GM12878 (cell line): ENCODE results near the gene IQCK. TPM values are rescaled to one million over a fixed set of nuclear protein-coding genes. Genes with fewer than 3 reads are reported as not detected.

ENCODE experiments used
- ATAC-seq: fragments of 200-7000 bp; cut with Tn5 transposase; 3 replicates; pipeline ENCODE4 v1.9.1; 2020; ENCODE audit warnings: mild to moderate bottlenecking, moderate library complexity
- BruUV-seq: library from RNA; stranded (reverse); fragments of 400-500 nt; replicated peaks from 2 replicates; lab custom pipeline; 2021; lab: Mats Ljungman, UMichigan
- CTCF ChIA-PET: fragments of 300-600 bp; sonication (Branson Sonifier 250); formaldehyde crosslinking; extraction: SDS; loops from one replicate; lab custom pipeline; 2021; ENCODE audit warnings: inconsistent platforms; lab: Yijun Ruan, JAX
- POLR2A ChIA-PET: fragments of 350-600 bp; formaldehyde crosslinking; extraction: SDS; loops from one replicate; lab custom pipeline; 2021; ENCODE audit warnings: inconsistent platforms; lab: Charles Lee
- RAD21 ChIA-PET: fragments of 300-600 bp; sonication (Branson Sonifier 250); formaldehyde crosslinking; loops from one replicate; lab custom pipeline; 2023; ENCODE audit warnings: antibody characterized with exemption; ENCODE audit not compliant: unreplicated experiment; lab: Charles Lee
- SMC1A ChIA-PET: fragments of 300-600 bp; sonication (Branson Sonifier 250); formaldehyde crosslinking; loops from one replicate; lab custom pipeline; 2023; ENCODE audit not compliant: unreplicated experiment, uncharacterized antibody; lab: Charles Lee
- DNase-seq: peaks from one replicate; pipeline ENCODE4 v3.0.0-alpha.2; 2011; ENCODE audit warnings: low read depth, low spot score
- FAIRE-seq: peaks from 3 replicates; lab custom pipeline; 2011; peaks lifted over from hg19 to GRCh38; lab: Jason Lieb, UNC
- H2AFZ ChIP-seq: 2 replicates; pipeline ENCODE4 v1.6.0; 2011; ENCODE audit warnings: low read depth, low read length, control low read depth; ENCODE audit not compliant: control insufficient read depth
- H3K27ac ChIP-seq: 2 replicates; pipeline ENCODE4 v1.5.1; 2011; ENCODE audit warnings: control low read depth; ENCODE audit not compliant: control insufficient read depth, insufficient read depth
- H3K27me3 ChIP-seq, 2 experiments: replicated peaks in 1 of 2; 2 replicates each; pipeline versions ENCODE4 v1.6.0 to v1.6.1; 2011; ENCODE audit warnings: low read length in 1 of 2; ENCODE audit not compliant: control insufficient read depth in 2 of 2, insufficient read depth in 2 of 2
- H3K36me3 ChIP-seq, 2 experiments: 2 replicates each; pipeline ENCODE4 v1.5.1; 2011; ENCODE audit warnings: low read length in 1 of 2; ENCODE audit not compliant: control insufficient read depth in 2 of 2, insufficient read depth in 2 of 2
- H3K4me1 ChIP-seq: 2 replicates; pipeline ENCODE4 v1.6.1; 2011; ENCODE audit warnings: mild to moderate bottlenecking, low read length, moderate library complexity, mixed read lengths; ENCODE audit not compliant: control insufficient read depth, insufficient read depth
- H3K4me2 ChIP-seq: 2 replicates; pipeline ENCODE4 v1.6.0; 2011; ENCODE audit warnings: control low read depth; ENCODE audit not compliant: control insufficient read depth, insufficient read depth
- H3K4me3 ChIP-seq: fragments of 200-600 bp; sonication (generic); 2 replicates; pipeline ENCODE4 v1.5.1; 2016
- H3K79me2 ChIP-seq: 2 replicates; pipeline ENCODE4 v1.6.0; 2011; ENCODE audit warnings: low read length; ENCODE audit not compliant: control insufficient read depth, insufficient read depth
- H3K9ac ChIP-seq: 2 replicates; pipeline ENCODE4 v1.8.0; 2011; ENCODE audit warnings: low read length, control low read depth, mixed read lengths; ENCODE audit not compliant: control insufficient read depth, insufficient read depth
- H3K9me3 ChIP-seq: replicated peaks from 3 replicates; pipeline ENCODE4 v1.5.1; 2011; ENCODE audit warnings: mild to moderate bottlenecking, low read length; ENCODE audit not compliant: control insufficient read depth, insufficient read depth
- H4K20me1 ChIP-seq: 2 replicates; pipeline ENCODE4 v1.6.0; 2011; ENCODE audit not compliant: control insufficient read depth, insufficient read depth
- ASH2L ChIP-seq: fragments of 300-600, 200-600 bp; sonication (generic); IDR thresholded peaks from 2 replicates; pipeline ENCODE4 v1.6.1; 2017; ENCODE audit warnings: low read depth, mild to moderate bottlenecking, borderline replicate concordance
- ETV6 ChIP-seq, 2 experiments: fragments of 450-650 bp in 1 of 2; IDR thresholded peaks in 1 of 2; conservative IDR thresholded peaks in 1 of 2; 2 replicates each; pipeline ENCODE4 v1.6.1; 2014; ENCODE audit warnings: antibody characterized with exemption in 1 of 2, borderline replicate concordance in 1 of 2, low read depth in 1 of 2, mild to moderate bottlenecking in 1 of 2, moderate library complexity in 1 of 2
- FOXM1 ChIP-seq: IDR thresholded peaks from 2 replicates; pipeline ENCODE4 v1.6.1; 2012; ENCODE audit warnings: low read depth, mild to moderate bottlenecking, inconsistent platforms, low read length, moderate library complexity
- IKZF1 ChIP-seq: fragments of 450-650 bp; conservative IDR thresholded peaks from 2 replicates; pipeline ENCODE4 v1.6.1; 2017; ENCODE audit warnings: antibody characterized with exemption, mild to moderate bottlenecking
- MTA2 ChIP-seq: fragments of 450-650 bp; IDR thresholded peaks from 2 replicates; pipeline ENCODE4 v1.6.1; 2016; ENCODE audit warnings: low read depth, mild to moderate bottlenecking, moderate library complexity
- POLR2AphosphoS2 ChIP-seq: IDR thresholded peaks from 2 replicates; pipeline ENCODE4 v1.6.1; 2011; ENCODE audit warnings: low read depth, mild to moderate bottlenecking, low read length, improper control_type of control experiment, moderate library complexity
- PRDM15 ChIP-seq: fragments of 450-650 bp; formaldehyde crosslinking; IDR thresholded peaks from 2 replicates; pipeline ENCODE4 v1.4.0; 2020; ENCODE audit warnings: mild to moderate bottlenecking, moderate library complexity
- RELB ChIP-seq: fragments of 450-650 bp; IDR thresholded peaks from 2 replicates; pipeline ENCODE4 v1.6.1; 2017; ENCODE audit warnings: low read depth, mild to moderate bottlenecking, moderate library complexity
- ZNF217 ChIP-seq: fragments of 450-650 bp; IDR thresholded peaks from 2 replicates; pipeline ENCODE4 v1.6.1; 2017; ENCODE audit warnings: antibody characterized with exemption, mild to moderate bottlenecking
- ZNF24 ChIP-seq: fragments of 450-650 bp; IDR thresholded peaks from 2 replicates; pipeline ENCODE4 v1.6.1; 2017; ENCODE audit warnings: antibody characterized with exemption, mild to moderate bottlenecking
- ZZZ3 ChIP-seq: IDR thresholded peaks from 2 replicates; pipeline ENCODE4 v1.6.1; 2011; ENCODE audit warnings: low read depth; ENCODE audit not compliant: control insufficient read depth, insufficient read length
- WGBS: methylation state at CpG from one replicate; pipeline ENCODE4 v1.1.6; 2016; ENCODE audit warnings: low lambda C conversion rate; ENCODE audit not compliant: insufficient replicate concordance, insufficient coverage; ENCODE audit errors: missing lambda C conversion rate; 5-methylcytosine and 5-hydroxymethylcytosine counted together
- in situ Hi-C: fragments of 300-500 bp; cut with MboI; formaldehyde crosslinking; loops from 9 replicates; pipeline ENCODE4 v1.14.3; 2018; ENCODE audit warnings: mixed read lengths
- intact Hi-C: fragments of 100-400 bp; cut with micrococcal nuclease; formaldehyde crosslinking; loops from one replicate; pipeline ENCODE4 v1.14.2; 2022; ENCODE audit not compliant: unreplicated experiment
- polyA plus RNA-seq, 11 experiments: library from polyadenylated mRNA; depleted of rRNA in 4 of 11; unstranded in 6 of 11; stranded (reverse) in 5 of 11; fragments of >200 nt; fragmentation: Nextera tagmentation in 4 of 11; fragmentation: Illumina TruSeq in 1 of 11; extraction: Ambion mirVana in 4 of 11; extraction: Trizol in 1 of 11; gene quantifications; 1 replicate in 1 of 11; 2 replicates in 10 of 11; pipeline versions ENCODE4 v1.2.1 to v1.2.3, GENCODE V29; 2011 to 2016; ENCODE audit warnings: inconsistent platforms in 2 of 11, missing spikeins in 2 of 11, low read depth in 1 of 11
- total RNA-seq, 4 experiments: library from RNA; depleted of rRNA in 3 of 4; stranded (reverse); fragments of >200 nt in 3 of 4; fragmentation: Illumina TruSeq in 1 of 4; extraction: Trizol in 1 of 4; gene quantifications; 2 replicates each; pipeline versions ENCODE4 v1.2.1 to v1.2.3, GENCODE V29; 2013 to 2021

IQCK gene
- total and polyA plus RNA-seq, 10 of the 15 experiments (the other 5 are each of a cell fraction or from before 2014, with no cell fraction given), result 1.0 to 4.2 (median 2.4) TPM

GRCh38 chr16:19680881-19681340, 37.2 kb upstream of the IQCK start:
- H3K4me3 ChIP-seq, result no peak overlapping the region
- H3K27me3 ChIP-seq, result no peaks in the 10 kb centered on the region
- no peak for FAIRE-seq
- ATAC-seq, result no peak
- RAD21 ChIA-PET, result interaction anchor here (1.4 kb wide), 1 partner anchor 206 kb away, joined by 3 read pairs; no protein-coding TSS in a partner anchor
- DNase-seq, result no peak
- in situ Hi-C loops, result no loop called here
- TF ChIP-seq IKZF1, result no peak
- no peak for TF ChIP-seq ZNF24
- no peak for TF ChIP-seq ZNF217
- TF ChIP-seq RELB, result no peak
- no peak for TF ChIP-seq POLR2AphosphoS2
- TF ChIP-seq MTA2, result no peak
- no peak for TF ChIP-seq ETV6 (conservative IDR thresholded peaks at IDR 0.05 in 1 of 2, IDR thresholded peaks at IDR 0.05 in 1 of 2; ENCODE audit: borderline replicate concordance in 1 of 2, low read depth in 1 of 2)
- no peak for TF ChIP-seq ASH2L
- TF ChIP-seq ZZZ3, result no peak
- TF ChIP-seq PRDM15 (CRISPR knock-in tag), result no peak
- no peak for TF ChIP-seq FOXM1
- SMC1A ChIA-PET, result interaction anchor here (0.5 kb wide), 1 partner anchor 139 kb away, joined by 3 read pairs; no protein-coding TSS in a partner anchor
- no peaks in the 10 kb centered on the region for H3K4me1 ChIP-seq
- CTCF ChIA-PET, result interaction anchor here (1.1 kb wide), 1 partner anchor 206 kb away, joined by 4 read pairs; no protein-coding TSS in a partner anchor
- no peaks in the 10 kb centered on the region for H3K79me2 ChIP-seq
- intact Hi-C loops, result no loop called here
- no peak overlapping the region for H3K9ac ChIP-seq
- no peak overlapping the region for H3K27ac ChIP-seq
- POLR2A ChIA-PET, result no interaction called here
- no peak overlapping the region for H3K4me2 ChIP-seq
- no TSS peak for BruUV-seq
- peaks cover 5 to 8% of the 10 kb centered on the region in 2 experiments; a peak in 3 of 4 replicates for H3K36me3 ChIP-seq
- no peaks in the 10 kb centered on the region for H4K20me1 ChIP-seq
- WGBS, result 68% methylated on average over 6 of the region's 6 CpGs
- no peaks in the 10 kb centered on the region for H3K9me3 ChIP-seq
- no peak overlapping the region for H2AFZ ChIP-seq
